ACHN (cell line): ENCODE results near the gene CFAP74.
A peak's percentile ranks its signal among the peaks of the same experiment; 100 is the strongest.

ENCODE experiments used
- DNase-seq: peaks from one replicate; pipeline ENCODE4 v3.0.0-alpha.2; 2015
- in situ Hi-C: cut with HindIII; loops from 2 replicates; pipeline ENCODE4 v1.10.0; 2017; ENCODE audit warnings: low sequenced_read_pairs, low pct_ligation_motif_present, low pct_unique_long_range_greater_than_20kb

The CFAP74 gene

DNA sequence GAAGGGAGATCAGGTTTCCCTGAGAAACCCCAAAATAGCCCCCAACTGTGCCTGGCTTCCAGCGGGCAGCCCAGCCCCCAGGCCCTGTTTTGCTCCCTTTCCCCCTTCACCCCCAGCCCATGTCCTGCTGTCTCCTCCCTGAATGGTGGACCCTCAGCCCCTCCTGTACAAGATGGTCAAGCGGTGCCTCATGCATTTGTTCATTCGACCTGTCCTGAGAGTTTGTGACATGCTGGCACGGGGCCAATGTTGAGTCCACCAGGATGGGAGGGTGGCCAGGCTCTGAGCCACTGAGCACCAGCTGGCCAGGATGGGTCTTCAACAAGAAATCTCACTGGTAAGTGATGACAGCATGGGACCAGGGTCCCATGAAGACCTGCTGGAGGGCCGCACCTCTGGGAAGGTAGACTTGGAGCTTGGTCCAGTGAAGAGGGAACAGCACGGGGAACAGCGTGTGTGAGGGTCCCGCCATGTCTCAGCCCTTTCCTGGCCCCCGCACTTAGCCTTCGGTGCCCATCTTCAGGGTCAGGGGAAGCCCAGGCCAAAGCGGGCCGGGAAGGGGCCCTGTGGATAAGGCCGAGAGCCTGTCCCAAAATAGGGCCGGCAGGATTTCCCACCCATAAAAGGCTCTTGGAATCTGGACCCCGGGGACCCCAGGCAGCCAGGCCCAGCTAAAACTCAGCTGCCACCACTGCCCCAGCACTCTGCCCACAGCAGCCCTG is 88.5 kb downstream of the CFAP74 start, which contains the start of gene CALML6:
CALML6 (plus strand) TSS at position 290 of the 722 bp plus-strand sequence; CDS start at position 311, 21 bp downstream.
- DNase-seq: no peak
- in situ Hi-C loops: no loop called here

DNA sequence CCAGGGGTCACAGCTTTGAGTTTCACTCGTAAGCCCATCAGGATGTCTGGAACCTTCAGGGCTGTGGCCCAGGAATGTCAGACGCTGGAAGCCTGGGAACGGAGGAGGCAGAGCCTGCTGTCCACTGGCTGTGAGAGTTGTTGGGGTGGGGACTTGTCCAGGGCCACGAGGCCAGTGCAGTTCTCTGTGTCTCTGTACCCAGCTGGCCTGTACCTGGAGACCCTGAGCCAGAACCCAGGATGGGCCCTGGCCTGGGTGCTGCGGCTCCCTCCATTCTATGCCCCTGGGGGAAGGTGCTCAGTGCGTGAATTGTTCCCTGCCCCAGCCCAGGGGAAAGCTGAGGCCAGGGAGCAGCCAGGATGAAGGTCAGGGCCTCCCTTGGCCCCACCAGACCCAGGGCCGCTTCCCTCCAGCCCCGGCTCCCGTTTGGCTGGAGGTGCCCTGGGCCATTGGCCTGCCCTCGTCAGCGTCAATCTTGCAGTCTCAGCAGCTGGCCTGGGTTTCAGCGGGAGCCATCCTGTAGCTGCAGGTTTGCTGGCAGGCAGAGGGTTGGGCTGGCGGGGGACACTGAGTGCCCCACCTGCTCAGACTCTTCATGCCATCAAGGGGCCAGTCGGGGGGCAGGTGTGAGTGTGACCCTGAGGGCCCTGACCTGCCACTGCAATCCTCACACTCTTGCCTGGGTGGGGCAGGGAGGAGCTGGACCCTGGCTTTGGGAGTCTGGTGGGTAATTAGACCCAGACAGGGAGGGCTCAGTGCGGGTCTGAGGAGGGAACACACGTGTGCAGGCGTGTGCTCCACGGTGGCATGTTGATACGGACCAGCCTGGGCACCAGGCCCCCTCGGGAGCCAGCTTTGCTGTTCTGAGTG is 89.2 kb downstream of the CFAP74 start:
- in situ Hi-C loops: no loop called here
- DNase-seq: no peak

DNA sequence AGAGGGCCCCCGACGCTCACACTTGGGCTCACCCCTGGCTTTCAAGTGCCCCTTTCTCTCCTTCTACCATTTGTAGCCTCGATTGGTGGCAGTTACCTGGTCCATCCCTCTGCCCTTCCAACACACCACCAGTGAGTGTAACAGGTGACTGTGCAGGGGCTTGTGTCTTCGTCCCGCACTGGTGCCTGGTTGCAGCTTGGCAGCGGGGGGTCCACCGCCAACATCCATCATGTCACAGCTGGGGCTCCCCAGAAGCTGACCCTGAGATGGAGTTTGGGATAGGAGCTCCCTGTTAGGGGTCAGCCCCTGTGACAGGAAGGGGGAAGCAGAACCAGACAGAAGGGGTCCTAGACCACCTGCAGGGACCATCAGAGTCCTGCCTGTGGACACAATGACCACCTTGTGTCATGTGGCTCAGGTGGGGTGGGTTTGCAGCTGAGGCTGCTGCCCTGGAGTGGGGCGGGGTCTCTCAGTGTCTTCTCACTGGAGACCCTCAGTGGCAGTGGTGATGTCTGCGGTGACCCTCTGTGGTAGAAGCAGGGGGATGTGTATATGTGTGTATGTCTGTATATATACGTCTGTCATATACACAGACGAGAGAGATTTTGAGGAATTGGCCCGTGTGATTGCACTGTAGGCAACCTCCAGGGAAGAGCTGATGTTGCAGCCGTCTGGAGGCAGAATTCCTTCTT is 92.1 kb downstream of the CFAP74 start:
- in situ Hi-C loops: no loop called here
- no peak for DNase-seq

DNA sequence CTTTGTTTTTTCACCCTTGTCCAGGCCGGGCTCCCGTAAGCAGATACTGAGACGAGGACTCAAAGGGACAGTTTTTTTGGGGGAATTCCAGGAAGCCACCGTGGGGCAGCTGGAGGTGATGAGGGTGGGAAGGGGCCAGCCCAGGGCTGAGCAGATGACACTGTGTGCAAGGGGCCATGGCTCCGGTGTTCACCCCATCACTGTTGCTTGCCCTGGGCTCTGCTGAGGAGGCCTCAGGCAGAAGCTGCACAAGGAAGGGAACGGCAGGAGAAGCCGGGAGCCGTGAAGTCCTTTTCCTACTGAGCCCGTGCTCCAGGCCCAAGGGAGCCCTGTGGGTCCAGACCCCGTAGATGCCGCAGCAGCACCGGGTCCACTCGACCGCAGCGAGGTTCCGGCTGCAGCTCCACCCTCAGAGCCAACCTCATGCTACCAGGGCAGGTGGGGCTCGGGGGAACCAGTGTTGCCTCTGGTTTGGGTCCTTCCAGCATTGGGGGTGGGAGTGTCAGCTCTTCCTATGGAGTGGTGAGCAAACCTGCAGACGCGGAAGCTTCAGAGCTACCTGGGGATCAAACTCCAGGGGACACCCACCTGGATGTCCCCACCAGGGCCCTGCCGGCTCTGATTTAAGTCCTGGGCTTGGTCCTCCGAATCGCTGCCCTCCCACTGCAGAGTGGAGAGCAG is 92.8 kb downstream of the CFAP74 start:
- DNase-seq: no peak
- in situ Hi-C loops: no loop called here

DNA sequence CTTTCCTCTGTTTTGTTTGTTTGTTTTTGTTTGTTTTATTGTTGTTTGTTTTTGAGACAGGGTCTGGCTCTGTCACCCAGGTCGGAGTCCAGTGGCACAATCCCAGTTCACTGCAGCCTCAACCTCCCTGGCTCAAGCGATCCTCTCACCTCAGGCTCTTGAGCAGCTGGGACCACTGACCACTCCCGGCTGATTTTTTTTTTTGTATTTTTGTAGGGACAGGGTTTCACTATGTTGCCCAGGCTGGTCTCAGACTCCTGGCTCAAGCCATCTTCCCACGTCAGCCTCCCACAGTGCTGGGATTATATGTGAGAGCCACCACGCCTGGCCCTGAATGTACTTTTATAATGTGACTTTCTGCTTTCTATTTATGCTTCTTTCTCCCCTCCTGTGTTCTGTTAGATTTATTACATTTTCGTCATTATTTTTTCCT is 93.5 kb downstream of the CFAP74 start:
- no peak for DNase-seq
- in situ Hi-C loops: no loop called here

DNA sequence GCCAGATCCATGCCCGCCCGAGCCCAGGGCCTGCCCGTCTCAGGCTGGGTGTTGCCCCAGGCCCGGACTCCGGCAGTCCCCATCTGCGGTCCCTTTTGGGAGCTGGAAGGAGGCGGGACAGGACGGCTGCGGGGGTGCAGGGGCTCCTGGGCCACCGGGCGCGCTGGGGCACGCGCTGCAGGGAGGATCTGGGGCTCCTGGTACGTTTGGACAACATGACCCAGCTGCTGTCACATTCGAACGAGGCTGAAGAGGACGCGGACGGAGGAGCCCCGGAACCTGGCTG is 95.1 kb downstream of the CFAP74 start:
- in situ Hi-C loops: no loop called here
- peak; percentile 13 for DNase-seq

DNA sequence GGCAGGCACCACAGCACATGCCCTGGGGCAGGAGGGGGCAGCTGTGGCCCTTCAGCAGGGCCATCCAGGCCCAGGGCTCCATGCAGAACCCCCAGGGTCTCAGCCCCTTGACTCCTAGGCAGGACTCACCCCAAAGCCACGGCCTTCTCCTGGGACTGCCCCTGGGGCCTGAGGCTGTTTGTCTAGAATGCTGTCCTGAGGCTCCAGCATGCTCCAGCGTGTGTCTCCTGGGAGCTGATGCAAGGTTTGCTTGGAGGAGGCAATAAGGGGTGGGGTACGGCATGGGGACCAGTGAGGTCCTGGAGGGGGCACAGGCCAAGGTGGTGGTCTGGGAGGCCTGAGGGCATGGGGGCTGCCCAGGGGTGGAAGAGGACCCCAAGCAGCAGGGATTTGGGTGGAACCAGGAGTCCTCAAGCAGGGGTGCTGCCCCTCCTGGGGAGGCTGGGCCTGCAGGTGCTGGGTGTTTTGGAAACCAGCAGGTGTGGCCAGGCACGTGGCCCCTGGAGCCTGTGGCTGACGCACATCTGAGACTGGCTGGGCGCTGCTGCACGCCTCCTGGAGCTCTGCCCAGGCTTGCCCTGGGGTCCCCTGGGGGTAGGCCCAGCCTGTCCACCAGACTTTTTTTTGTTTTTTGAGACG is 96.4 kb downstream of the CFAP74 start:
- in situ Hi-C loops: no loop called here
- DNase-seq: no peak

DNA sequence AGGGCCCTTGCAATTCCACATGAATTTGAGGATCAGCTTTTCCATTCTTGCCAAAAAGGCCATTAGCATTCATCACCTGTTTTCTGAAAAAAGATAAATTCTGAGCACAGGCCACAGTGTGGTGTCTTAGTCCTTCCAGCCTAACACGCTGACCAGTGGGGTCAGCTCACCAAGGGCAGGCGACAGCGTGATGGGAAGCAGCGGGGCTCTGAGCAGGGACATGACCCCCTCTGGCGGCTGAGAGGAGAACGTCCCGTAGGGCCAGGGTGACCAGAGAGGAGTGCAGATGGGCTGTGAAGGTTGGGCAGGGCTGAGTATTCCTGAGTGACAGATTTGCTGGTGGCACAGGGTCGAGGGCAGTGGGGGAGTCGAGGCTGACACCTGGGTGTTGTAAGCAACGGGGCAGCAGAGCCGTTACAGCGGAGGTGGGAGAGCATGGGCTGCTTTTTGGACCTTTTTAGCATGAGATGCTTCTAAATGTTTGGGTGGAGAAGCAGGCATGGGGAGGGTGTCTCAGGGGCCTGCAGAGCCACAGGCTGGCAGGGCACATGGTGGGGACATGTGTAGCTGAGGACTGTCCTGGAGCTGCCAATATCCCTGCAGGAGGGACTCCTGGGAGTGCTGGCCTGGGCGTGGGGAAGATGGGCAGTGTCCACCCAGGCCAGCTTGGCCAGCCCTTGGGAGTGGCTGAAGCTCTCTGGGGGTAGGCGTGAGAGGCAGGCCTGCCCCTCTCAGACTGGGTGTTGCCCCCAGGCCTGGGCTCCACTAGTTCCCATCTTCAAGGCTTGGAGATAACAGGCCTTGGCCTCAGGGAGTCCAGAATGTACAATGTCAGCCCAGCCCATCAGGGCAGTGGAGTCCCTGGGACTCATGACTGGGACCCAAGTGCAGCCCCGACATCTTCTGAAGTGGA is 97.1 kb downstream of the CFAP74 start:
- in situ Hi-C loops: no loop called here

DNA sequence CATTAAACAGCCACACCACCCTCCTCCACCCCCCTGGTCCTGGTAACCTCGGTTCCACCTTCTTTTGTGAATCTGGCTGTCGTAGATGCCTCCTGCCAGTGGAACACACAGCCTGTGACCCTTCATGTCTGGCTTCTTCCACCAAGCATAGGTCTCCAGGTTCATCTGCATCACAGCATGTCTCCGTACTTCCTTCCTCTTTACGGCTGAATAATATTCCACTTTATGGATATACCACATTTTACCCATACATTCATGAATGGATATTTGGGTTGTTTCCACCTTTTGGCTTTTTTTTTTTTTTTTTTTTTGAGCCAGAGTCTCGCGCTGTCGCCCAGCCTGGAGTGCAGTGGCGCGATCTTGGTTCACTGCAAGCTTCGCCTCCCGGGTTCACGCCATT is 100.4 kb downstream of the CFAP74 start:
- no peak for DNase-seq
- in situ Hi-C loops: no loop called here

More for the DNA sequence above, 97.1 kb downstream of the CFAP74 start:
- DNase-seq: peak; percentile 79

DNA sequence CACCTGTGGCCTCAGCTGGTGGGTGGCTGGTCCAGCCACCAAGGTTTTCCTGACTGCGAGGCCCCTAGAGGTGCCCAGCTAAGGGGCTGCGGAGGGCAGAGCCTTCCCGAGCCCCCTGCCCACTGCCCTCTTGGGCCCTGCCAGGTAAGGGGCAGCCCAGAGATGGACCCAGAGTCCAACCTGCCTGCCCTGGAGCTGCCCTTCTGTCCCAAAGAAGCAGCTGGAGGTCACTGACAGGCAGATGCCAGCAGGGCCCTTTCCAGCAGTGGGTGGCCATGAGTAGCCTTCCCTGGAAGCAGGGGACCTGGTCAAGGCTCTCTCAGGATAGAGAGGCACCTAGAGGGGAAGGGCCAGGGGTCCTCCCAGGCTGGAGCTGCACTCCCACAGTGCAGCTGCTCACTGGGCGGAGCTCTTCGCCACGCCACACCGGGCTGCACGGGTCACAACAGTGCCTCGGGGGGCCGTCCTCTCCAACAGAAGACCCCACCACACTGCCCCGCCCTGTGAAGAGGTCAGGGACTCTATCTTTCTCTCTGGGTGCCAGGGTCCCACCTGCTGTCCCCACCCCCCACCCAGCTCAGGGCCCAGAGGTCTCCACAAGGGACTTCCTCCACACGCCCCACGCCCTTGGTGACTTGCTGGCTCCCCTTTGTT is 101.8 kb downstream of the CFAP74 start:
- DNase-seq: no peak
- in situ Hi-C loops: no loop called here

DNA sequence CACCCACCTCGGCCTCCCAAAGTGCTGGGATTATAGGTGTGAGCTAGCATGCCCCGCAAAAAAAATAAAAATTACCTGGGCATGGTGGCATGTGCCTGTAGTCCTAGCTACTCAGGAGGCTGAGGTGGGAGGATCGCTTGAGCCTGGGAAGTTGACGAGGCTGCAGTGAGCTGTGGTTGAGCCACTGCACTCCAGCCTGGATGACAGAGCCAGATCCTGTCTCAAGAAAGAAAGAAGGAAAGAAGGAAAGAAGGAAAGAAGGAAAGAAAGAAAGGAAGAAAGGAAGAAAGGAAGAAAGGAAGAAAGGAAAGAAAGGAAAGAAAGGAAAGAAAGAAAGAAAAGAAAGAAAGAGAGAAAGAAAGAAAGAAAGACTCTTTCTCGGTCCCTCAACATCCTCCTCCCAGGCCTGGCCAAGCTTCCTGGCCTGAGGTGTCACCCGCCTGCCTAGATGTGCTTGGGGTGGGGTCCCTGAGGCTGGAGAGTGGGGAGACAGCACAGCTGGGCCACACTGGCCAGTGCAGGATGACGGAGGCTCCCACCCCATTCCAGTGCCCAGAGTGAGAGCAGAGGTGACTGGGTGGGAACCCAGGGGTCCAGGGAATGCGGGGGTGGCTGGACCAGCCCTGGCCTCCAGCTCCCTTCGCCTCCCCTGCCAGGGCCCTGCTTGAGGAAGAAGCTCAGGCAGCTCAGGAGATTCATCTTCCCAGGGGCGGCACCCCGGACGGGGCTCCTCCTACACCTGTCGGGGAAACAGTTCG is 102.5 kb downstream of the CFAP74 start:
- DNase-seq: no peak
- in situ Hi-C loops: no loop called here

DNA sequence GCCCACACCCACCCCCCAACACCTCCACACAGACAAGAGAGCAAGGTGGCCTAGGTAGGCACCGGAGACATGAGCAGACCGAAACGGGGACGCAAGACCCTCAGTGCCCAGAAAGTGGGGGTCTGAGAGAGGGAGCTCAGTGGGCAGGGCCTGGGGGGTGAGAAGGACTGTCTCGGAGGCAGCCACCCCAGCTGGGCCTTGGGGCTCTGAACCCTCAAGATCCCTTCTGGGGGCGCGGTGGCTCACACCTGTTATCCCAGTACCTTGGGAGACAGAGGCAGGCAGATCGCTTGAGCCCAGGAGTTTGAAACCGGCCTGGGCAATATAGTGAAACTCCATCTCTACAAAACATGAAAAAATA is 103.6 kb downstream of the CFAP74 start:
- no peak for DNase-seq
- in situ Hi-C loops: no loop called here

DNA sequence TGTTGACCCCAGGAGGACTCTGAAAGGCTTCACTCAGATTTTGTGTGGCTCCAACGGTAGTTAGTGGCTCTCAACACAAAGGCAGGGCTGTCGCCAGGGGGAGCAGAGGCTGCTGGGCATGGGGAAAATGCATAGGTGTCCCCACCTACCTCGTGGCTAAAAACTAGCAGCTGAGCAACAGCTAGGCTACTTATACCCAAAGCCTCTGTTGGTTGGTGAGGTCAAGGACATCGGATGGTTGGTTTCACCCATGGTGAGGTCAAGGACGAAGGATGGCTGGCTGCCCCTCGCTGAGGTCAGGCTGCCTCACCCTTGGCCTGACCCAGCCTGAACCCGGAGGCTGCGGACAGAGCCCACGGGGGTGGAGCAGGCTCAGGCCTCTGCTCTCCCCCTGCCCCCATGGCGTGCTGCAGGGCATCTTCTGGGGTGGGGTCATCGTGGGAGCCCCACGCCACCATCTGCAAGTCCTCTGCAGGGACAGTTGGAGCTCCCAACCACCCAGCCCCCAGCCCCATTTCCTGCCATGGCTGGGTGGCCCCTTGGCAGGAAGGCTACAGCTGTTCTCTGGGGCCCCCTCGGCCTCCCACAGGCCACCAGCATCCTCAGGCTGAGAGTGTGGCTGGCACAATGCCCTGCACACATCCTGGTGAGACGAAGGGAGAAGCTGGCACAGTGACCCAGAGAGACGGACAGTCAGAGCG is 104.2 kb downstream of the CFAP74 start:
- in situ Hi-C loops: no loop called here

DNA sequence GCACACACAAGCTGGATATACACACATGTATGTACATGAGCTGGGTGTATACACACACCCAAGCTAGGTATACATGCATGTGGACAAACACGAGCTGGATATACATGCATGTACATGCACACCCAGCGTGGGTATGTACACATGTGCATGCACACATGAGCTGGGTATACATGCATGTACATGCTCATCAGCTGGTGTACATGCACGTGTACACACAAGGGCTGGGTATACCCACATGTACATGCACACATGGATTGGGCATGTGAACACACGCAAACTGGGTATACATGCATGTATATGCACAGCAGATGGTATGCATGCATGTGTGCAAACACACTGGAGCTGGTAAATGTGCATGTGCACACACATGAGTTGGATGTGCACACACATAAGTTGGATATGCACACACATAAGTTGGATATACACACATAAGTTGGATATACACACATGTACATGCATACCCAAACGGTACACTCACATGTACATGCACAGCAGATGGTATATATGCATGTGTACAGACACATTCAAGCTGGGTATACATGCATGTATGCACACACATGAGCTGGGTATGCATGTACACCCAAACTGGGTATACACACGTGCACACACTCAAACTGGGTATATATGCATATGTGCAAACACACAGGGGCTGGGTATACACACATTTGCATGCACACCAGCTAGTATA is 105.2 kb downstream of the CFAP74 start:
- DNase-seq: no peak
- in situ Hi-C loops: no loop called here

More for the DNA sequence above, 104.2 kb downstream of the CFAP74 start:
- no peak for DNase-seq
